ENCODE data around the gene PRR23E.

PRR23E gene

GRCh38 chr3:127157171-127157828 is 35.6 kb upstream of the PRR23E start:
- Mint-ChIP-seq H3K4me3 (no peak overlapping the region), H3K36me3 (ENCODE audit: insufficient read depth) (no peaks in the 10 kb centered on the region), H3K9me3 (no peaks in the 10 kb centered on the region), H3K4me1 (ENCODE audit: low read depth in 2 of 2) (no peaks in the 10 kb centered on the region), H3K27me3 (no peaks in the 10 kb centered on the region), H3K27ac (no peak overlapping the region)
- ATAC-seq (replicated peaks) (no peak), DNase-seq (no peak)

DNA sequence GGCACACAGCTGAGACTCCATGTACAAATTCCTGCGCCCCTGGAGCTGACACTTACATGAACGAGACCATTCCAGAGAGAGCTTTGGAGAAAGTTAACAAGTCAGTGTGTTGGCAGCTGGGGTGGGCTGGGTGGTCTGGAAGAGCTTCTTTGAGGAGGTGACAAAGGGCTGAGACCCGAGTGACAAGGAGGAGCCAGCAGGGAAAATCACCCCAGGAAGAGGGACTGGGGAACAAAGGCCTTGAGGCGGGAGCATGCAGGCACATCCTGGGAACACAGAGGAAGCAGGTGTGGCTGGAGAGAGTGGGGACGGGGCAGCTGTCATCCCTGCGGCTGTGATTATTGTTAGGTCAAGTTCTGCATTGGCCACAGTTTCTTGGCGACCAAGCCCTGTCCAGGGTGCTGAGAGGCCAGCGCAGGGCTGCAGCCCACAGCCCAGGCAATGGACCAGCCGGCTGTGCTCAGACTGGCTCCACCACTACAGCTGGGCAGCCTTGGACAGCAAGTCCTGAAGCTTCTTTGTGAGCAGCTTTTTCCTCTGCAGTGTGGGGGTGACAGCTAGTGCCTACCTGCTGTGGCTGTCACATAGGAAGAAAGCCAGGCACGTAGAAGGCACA is 34.2 kb upstream of the PRR23E start:
- DNase-seq (no peak), ATAC-seq (replicated peaks) (no peak)
- Mint-ChIP-seq H3K36me3 (ENCODE audit: insufficient read depth) (no peaks in the 10 kb centered on the region), H3K9me3 (no peaks in the 10 kb centered on the region), H3K4me3 (no peak overlapping the region), H3K27ac (no peak overlapping the region), H3K27me3 (no peaks in the 10 kb centered on the region), H3K4me1 (ENCODE audit: low read depth in 2 of 2) (no peaks in the 10 kb centered on the region)

DNA sequence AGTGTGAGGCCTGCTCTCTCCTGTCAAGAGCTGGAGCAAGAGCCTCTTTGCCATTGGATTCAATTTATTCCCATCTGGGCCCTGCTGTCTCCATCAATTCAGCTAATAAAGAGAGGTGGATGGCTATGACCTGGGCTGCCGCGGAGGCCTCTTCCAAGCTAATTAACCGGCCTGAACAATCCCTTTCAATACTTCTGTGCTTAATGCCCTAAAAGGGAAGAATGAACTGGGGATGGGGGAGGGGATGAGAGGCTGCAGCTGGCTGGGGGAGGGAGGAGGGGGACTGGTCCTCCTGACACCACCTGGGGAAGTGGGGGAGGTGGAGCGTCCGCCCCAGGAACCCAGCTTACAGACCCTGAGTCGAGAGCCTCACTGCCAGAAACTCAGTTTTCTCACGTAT is 33.4 kb upstream of the PRR23E start:
- no peaks in the 10 kb centered on the region for H3K4me1 Mint-ChIP-seq (ENCODE audit: low read depth in 2 of 2)
- H3K9me3 Mint-ChIP-seq, result no peaks in the 10 kb centered on the region
- no peaks in the 10 kb centered on the region for H3K36me3 Mint-ChIP-seq (ENCODE audit: insufficient read depth)
- no peaks in the 10 kb centered on the region for H3K27me3 Mint-ChIP-seq
- no peak for ATAC-seq (replicated peaks)
- no peak overlapping the region for H3K4me3 Mint-ChIP-seq
- DNase-seq, result no peak
- H3K27ac Mint-ChIP-seq, result no peak overlapping the region

DNA sequence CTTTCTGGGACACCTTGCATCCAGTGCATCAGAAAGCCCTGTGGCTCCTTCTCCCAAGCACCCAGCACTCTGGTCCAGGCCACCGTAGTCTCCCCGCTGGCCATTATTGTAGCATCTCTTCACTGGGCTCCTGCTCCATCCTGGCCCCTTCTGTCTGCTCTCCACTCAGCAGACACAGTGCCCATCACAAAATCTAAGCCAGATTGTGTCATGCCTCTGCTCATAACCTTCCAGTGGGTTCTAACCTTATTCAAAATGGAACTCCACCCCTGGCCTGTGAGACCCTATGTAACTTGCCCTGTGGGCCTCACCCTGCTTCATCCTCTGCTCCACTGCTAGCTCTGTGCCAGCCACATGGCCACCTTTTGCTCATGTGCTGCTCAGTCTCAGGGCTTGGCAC is 31.7 kb upstream of the PRR23E start:
- Mint-ChIP-seq H3K27me3 (peaks cover 4% of the 10 kb centered on the region in 2 donors), H3K9me3 (no peaks in the 10 kb centered on the region), H3K27ac (no peak overlapping the region), H3K36me3 (ENCODE audit: insufficient read depth) (no peaks in the 10 kb centered on the region), H3K4me1 (ENCODE audit: low read depth in 2 of 2) (no peaks in the 10 kb centered on the region), H3K4me3 (no peak overlapping the region)
- ATAC-seq (replicated peaks), result no peak
- no peak for DNase-seq

DNA sequence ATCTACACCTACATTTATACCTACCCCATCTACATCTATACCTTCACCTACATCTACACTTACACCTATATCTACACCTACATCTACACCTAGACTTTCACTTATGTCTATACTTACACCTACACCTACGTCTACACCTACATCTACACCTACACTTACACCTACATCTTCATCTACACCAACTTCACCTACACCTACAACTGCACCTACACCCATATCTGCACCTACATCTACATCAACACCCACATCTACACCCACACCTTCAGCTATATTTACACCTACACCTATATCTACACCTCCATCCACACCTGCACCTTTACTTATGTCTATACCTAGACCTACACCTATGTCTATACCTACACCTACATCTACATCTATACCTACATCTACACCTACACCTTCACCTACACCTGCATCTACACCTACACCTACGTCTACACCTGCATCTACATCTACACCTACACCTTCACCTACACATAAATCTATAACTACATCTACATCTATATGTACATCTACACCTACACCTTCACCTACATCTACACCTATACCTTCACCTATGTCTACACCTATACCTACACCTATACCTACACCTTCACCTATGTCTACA is 30.9 kb upstream of the PRR23E start:
- Mint-ChIP-seq H3K4me1 (ENCODE audit: low read depth in 2 of 2) (no peaks in the 10 kb centered on the region), H3K4me3 (no peak overlapping the region), H3K9me3 (no peaks in the 10 kb centered on the region), H3K36me3 (ENCODE audit: insufficient read depth) (no peaks in the 10 kb centered on the region), H3K27me3 (peaks cover 12 to 13% of the 10 kb centered on the region in 2 donors), H3K27ac (no peak overlapping the region)
- ATAC-seq (replicated peaks), result no peak
- no peak for DNase-seq

DNA sequence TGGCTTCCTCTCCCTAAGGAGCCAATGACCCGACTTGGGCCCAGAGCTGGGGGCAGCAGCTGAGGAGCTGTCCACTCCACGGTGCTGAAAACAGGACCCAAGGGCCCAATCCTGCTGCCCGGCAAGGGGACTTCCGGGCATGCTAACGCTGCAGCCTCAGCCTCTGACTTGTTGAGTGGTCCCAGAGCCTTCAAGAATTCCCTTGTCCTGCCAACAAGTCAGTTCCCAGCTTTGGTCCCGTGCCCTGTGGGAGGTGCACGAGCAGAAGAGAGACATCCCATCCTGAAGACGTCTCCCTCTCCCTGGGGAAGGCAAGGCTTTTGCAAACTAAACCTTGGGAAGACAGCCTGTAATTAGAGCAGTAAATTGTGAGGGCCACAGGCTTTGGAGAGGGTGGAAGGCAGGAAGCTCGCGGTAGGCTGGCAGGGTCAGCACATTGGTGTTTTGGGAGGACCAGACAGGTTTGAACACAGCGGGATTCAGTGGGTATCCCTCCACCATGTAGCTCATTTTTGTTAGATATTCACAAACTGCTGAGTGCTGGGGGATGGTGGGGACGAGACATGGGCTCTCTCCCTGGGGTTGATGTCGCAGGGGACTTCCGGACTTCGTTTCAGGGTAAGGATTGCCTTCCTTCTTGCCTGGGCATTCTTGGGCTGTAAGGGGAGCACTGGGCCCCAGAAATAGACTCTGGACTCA is 29.8 kb upstream of the PRR23E start:
- no peaks in the 10 kb centered on the region for H3K4me1 Mint-ChIP-seq (ENCODE audit: low read depth in 2 of 2)
- peaks cover 19 to 23% of the 10 kb centered on the region in 2 donors for H3K27me3 Mint-ChIP-seq
- H3K36me3 Mint-ChIP-seq (ENCODE audit: insufficient read depth), result no peaks in the 10 kb centered on the region
- no peaks in the 10 kb centered on the region for H3K9me3 Mint-ChIP-seq
- no peak for DNase-seq
- no peak overlapping the region for H3K27ac Mint-ChIP-seq
- no peak overlapping the region for H3K4me3 Mint-ChIP-seq
- no peak for ATAC-seq (replicated peaks)

- Mint-ChIP-seq H3K9me3 (no peaks in the 10 kb centered on the region), H3K27ac (no peak overlapping the region), H3K27me3 (peaks cover 27 to 38% of the 10 kb centered on the region in 2 donors), H3K4me3 (no peak overlapping the region), H3K36me3 (ENCODE audit: insufficient read depth) (no peaks in the 10 kb centered on the region), H3K4me1 (ENCODE audit: low read depth in 2 of 2) (no peaks in the 10 kb centered on the region)
- no peak for DNase-seq
- ATAC-seq (replicated peaks), result no peak
Measured at GRCh38 chr3:127164615-127165014, 28.3 kb upstream of the PRR23E start.

DNA sequence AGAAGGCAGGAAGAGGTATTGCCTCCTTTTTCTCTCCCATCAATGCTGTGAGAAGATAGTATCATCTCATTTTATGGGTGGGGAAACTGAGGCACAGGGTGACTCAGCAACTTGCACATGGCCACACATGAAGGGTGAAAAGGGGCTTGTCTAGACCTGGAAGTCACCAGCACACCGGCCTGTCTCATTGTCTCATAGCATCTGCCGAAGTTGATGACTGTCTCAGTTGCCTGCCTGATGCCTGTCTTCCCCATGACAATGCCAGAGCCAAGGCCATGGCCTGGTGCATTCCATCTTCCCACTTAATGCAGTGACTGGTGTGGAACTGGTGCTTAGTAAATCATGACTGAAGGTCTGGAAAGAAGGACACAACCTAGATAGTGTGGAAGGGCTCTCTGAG is 27.9 kb upstream of the PRR23E start:
- no peak overlapping the region for H3K4me3 Mint-ChIP-seq

GRCh38 chr3:127165694-127166485 is 27.0 kb upstream of the PRR23E start:
- Mint-ChIP-seq H3K27ac (no peak overlapping the region), H3K4me3 (no peak overlapping the region), H3K27me3 (peaks cover 27 to 48% of the 10 kb centered on the region in 2 donors), H3K9me3 (no peaks in the 10 kb centered on the region), H3K36me3 (ENCODE audit: insufficient read depth) (no peaks in the 10 kb centered on the region), H3K4me1 (ENCODE audit: low read depth in 2 of 2) (no peaks in the 10 kb centered on the region)
- DNase-seq (no peak), ATAC-seq (replicated peaks) (no peak)

More for the DNA sequence above, 27.9 kb upstream of the PRR23E start:
- Mint-ChIP-seq H3K36me3 (ENCODE audit: insufficient read depth) (no peaks in the 10 kb centered on the region), H3K27ac (no peak overlapping the region), H3K4me1 (ENCODE audit: low read depth in 2 of 2) (no peaks in the 10 kb centered on the region), H3K9me3 (no peaks in the 10 kb centered on the region), H3K27me3 (peaks cover 27 to 40% of the 10 kb centered on the region in 2 donors)
- DNase-seq, result no peak
- ATAC-seq (replicated peaks), result no peak

DNA sequence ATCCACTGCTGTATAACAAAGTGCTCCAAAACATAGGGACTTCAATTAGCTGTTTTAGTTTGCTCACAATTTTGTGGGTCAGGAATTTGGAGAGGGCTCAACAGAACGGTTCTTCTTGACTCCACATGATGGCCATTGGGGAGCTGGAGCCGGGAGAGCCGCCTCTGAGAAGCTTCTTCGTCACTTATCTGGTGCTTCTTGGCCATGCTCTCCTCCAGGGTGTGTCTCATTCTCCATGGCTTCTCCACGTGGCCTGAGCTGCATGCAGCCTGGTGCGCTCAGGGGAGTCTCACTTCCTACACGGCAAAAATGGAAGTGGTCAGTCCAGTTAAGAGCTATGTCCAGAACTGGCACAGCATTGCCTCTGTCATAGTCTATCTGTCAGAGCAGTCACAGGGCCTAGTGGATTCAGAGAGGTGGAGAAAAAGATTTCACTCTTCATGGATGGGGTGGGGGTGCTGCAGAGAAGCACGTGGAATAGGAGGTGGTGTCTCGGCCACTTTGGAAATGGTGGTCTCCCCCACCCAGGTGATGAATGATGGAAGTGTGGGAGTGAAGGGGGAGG is 26.3 kb upstream of the PRR23E start:
- Mint-ChIP-seq H3K27ac (no peak overlapping the region), H3K9me3 (no peaks in the 10 kb centered on the region), H3K36me3 (ENCODE audit: insufficient read depth) (no peaks in the 10 kb centered on the region), H3K27me3 (peaks cover 30 to 55% of the 10 kb centered on the region in 2 donors), H3K4me3 (no peak overlapping the region), H3K4me1 (ENCODE audit: low read depth in 2 of 2) (no peaks in the 10 kb centered on the region)
- DNase-seq (no peak), ATAC-seq (replicated peaks) (no peak)

DNA sequence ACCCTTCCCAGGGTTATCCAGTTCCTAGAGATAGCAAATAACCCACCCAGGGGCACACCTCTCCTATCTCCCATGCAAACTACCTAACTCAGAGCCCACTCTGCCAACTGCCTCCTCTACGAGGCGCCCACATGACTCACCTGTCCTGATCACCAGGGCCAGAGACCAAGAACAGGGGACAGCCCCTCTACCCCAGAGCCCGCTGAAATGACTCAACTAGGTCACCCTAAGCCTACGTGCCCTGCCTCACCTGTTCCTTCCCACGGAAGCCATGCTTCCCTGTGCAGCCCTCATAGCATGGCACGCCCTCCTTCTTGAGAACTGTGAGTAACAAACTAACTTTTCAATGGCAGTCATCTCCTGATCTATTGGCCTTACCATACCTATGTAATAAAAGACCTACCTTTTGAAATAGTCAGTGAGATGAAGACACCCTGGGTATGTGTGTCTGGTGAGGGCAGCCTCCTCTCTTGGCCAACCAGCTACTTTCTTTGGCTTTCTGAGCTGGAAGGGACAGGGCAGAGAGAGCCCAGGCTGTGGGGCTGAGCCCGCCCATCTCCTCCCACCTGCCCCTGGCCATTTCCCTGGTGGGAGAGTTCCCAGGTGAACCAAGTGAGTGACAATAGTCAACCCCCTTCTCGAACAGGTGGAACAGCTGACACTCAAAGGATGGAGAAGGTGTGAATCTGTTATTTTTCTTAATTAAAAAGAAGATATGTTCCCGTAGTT is 25.5 kb upstream of the PRR23E start:
- ATAC-seq (replicated peaks), result no peak
- H3K4me3 Mint-ChIP-seq, result no peak overlapping the region
- peaks cover 2 to 3% of the 10 kb centered on the region in 2 donors for H3K4me1 Mint-ChIP-seq (ENCODE audit: low read depth in 2 of 2)
- no peak for DNase-seq
- no peaks in the 10 kb centered on the region for H3K36me3 Mint-ChIP-seq (ENCODE audit: insufficient read depth)
- H3K27ac Mint-ChIP-seq, result no peak overlapping the region
- H3K9me3 Mint-ChIP-seq, result no peaks in the 10 kb centered on the region
- H3K27me3 Mint-ChIP-seq, result peaks cover 39 to 64% of the 10 kb centered on the region in 2 donors

DNA sequence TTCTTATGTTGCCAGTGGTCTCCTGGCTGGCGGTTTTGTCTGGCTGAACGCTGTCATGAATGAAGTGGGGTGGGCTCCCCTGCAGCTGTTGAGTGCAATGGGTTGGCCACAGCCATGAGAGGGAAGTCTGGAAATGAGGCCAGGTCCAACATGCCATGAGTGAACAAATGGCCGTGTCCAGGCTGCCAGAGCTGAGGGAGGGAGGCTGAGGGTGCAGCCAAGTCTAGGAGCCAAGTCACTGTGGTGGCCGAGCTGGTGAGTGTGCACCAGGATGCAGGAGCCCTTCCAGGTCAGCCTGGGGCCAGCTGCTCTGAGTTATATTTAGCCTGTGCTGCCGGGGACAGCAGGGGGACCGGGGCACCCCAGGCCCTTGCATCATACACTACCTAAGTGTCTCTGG is 24.7 kb upstream of the PRR23E start:
- Mint-ChIP-seq H3K4me1 (ENCODE audit: low read depth in 2 of 2) (peaks cover 2 to 3% of the 10 kb centered on the region in 2 donors), H3K27ac (no peak overlapping the region), H3K9me3 (no peaks in the 10 kb centered on the region), H3K27me3 (peaks cover 43 to 72% of the 10 kb centered on the region in 2 donors), H3K4me3 (no peak overlapping the region), H3K36me3 (ENCODE audit: insufficient read depth) (no peaks in the 10 kb centered on the region)
- no peak for DNase-seq
- no peak for ATAC-seq (replicated peaks)
